PC-9 (cell line): ENCODE results near the gene TMEM18. TPM values are rescaled to one million over a fixed set of nuclear protein-coding genes. Genes with fewer than 3 reads are reported as not detected.

Experiments
- BruUV-seq: library from RNA; stranded (reverse); fragments of 400-500 nt; replicated peaks from 2 replicates; lab custom pipeline; 2021; lab: Mats Ljungman, UMichigan
- CTCF ChIA-PET: fragments of 300-600 bp; sonication (Branson Sonifier 250); formaldehyde crosslinking; loops from one replicate; lab custom pipeline; 2022; ENCODE audit warnings: antibody characterized with exemption; lab: Charles Lee
- POLR2A ChIA-PET: fragments of 300-600 bp; sonication (Branson Sonifier 250); formaldehyde crosslinking; loops from one replicate; lab custom pipeline; 2022; ENCODE audit warnings: antibody characterized with exemption; ENCODE audit not compliant: unreplicated experiment; lab: Charles Lee
- DNase-seq, 2 experiments: peaks; one replicate each; pipeline versions ENCODE4 v3.0.0 to v3.0.0-alpha.2; 2015 to 2022; ENCODE audit warnings: mixed read lengths in 1 of 2
- H2AFZ ChIP-seq: fragments of 200-600 bp; sonication (generic); 2 replicates; pipeline ENCODE4 v1.8.1; 2017; ENCODE audit warnings: antibody characterized with exemption
- H3F3A ChIP-seq: fragments of 200-600 bp; sonication (generic); 2 replicates; pipeline ENCODE4 v1.8.1; 2017; ENCODE audit warnings: antibody characterized with exemption, mild to moderate bottlenecking, low read depth; ENCODE audit not compliant: insufficient read depth
- H3K27ac ChIP-seq: fragments of 200-600 bp; sonication (generic); 2 replicates; pipeline ENCODE4 v1.6.1; 2016; ENCODE audit warnings: mixed run types
- H3K27me3 ChIP-seq: fragments of 200-600 bp; sonication (generic); 2 replicates; pipeline ENCODE4 v1.6.1; 2016; ENCODE audit warnings: low read depth, mixed run types; ENCODE audit not compliant: insufficient read depth
- H3K36me3 ChIP-seq: fragments of 200-600 bp; sonication (generic); 2 replicates; pipeline ENCODE4 v1.6.1; 2016; ENCODE audit warnings: low read depth, mixed run types
- H3K4me1 ChIP-seq: fragments of 200-600 bp; sonication (generic); replicated peaks from 2 replicates; pipeline ENCODE4 v1.6.1; 2016; ENCODE audit warnings: mixed run types; ENCODE audit not compliant: insufficient read depth
- H3K4me2 ChIP-seq: fragments of 200-600 bp; sonication (generic); 2 replicates; pipeline ENCODE4 v1.6.1; 2017; ENCODE audit warnings: mixed run types
- H3K4me3 ChIP-seq: fragments of 200-600 bp; sonication (generic); 2 replicates; pipeline ENCODE4 v1.6.1; 2016; ENCODE audit warnings: mixed run types
- H3K79me2 ChIP-seq: fragments of 200-600 bp; sonication (generic); 2 replicates; pipeline ENCODE4 v1.6.1; 2017; ENCODE audit warnings: low read depth, mixed run types
- H3K9me2 ChIP-seq: fragments of 200-600 bp; sonication (generic); 2 replicates; pipeline ENCODE4 v1.8.1; 2017; ENCODE audit warnings: mild to moderate bottlenecking; ENCODE audit not compliant: insufficient read depth
- H3K9me3 ChIP-seq: fragments of 200-600 bp; sonication (generic); 2 replicates; pipeline ENCODE4 v1.8.1; 2016; ENCODE audit warnings: low read depth; ENCODE audit not compliant: insufficient read depth
- H4K20me1 ChIP-seq: fragments of 200-600 bp; sonication (generic); 2 replicates; pipeline ENCODE4 v1.8.1; 2017; ENCODE audit not compliant: insufficient read depth
- CTCF ChIP-seq: fragments of 200-600 bp; sonication (generic); conservative IDR thresholded peaks from 2 replicates; pipeline ENCODE4 v1.6.1; 2017; ENCODE audit warnings: mixed run types, antibody characterized with exemption, mild to moderate bottlenecking, moderate library complexity
- EZH2 ChIP-seq: fragments of 200-600 bp; sonication (generic); IDR thresholded peaks from 2 replicates; pipeline ENCODE4 v1.8.0; 2017; ENCODE audit warnings: antibody characterized with exemption, low read depth
- intact Hi-C: fragments of 100-400 bp; cut with micrococcal nuclease; formaldehyde crosslinking; loops from one replicate; pipeline ENCODE4 v1.10.0; 2022; ENCODE audit not compliant: unreplicated experiment
- total RNA-seq: library from RNA; stranded (reverse); gene quantifications from 2 replicates; pipeline ENCODE4 v1.2.3, GENCODE V29; 2021

The TMEM18 gene
- total RNA-seq, 1 experiment from 2014 or later, result 30.5 TPM

GRCh38 chr2:648476-649424 is 28.5 kb downstream of the TMEM18 start:
- H3K36me3 ChIP-seq, result no peaks in the 10 kb centered on the region
- no TSS peak for BruUV-seq
- CTCF ChIA-PET, result no interaction called here
- intact Hi-C loops, result no loop called here
- H3K4me1 ChIP-seq, result no peaks in the 10 kb centered on the region
- no peak overlapping the region for H3K27ac ChIP-seq
- H3K4me3 ChIP-seq, result no peak overlapping the region
- no peaks in the 10 kb centered on the region for H4K20me1 ChIP-seq
- no peak overlapping the region for H2AFZ ChIP-seq
- no peaks in the 10 kb centered on the region for H3K9me2 ChIP-seq
- no peaks in the 10 kb centered on the region for H3F3A ChIP-seq
- TF ChIP-seq EZH2 (no peak), CTCF (no peak)
- no peaks in the 10 kb centered on the region for H3K9me3 ChIP-seq
- H3K79me2 ChIP-seq, result no peaks in the 10 kb centered on the region
- H3K4me2 ChIP-seq, result no peak overlapping the region
- no peak for DNase-seq
- POLR2A ChIA-PET, result no interaction called here
- peaks cover 68% of the 10 kb centered on the region for H3K27me3 ChIP-seq

- H3K79me2 ChIP-seq, result no peaks in the 10 kb centered on the region
- H3K9me3 ChIP-seq, result no peaks in the 10 kb centered on the region
- intact Hi-C loops, result no loop called here
- CTCF ChIA-PET, result no interaction called here
- H3K4me3 ChIP-seq, result no peak overlapping the region
- no peak overlapping the region for H3K4me2 ChIP-seq
- POLR2A ChIA-PET, result no interaction called here
- H4K20me1 ChIP-seq, result no peaks in the 10 kb centered on the region
- H3K27me3 ChIP-seq, result peaks cover 72% of the 10 kb centered on the region
- no peaks in the 10 kb centered on the region for H3K36me3 ChIP-seq
- H3K4me1 ChIP-seq, result no peaks in the 10 kb centered on the region
- TF ChIP-seq CTCF (no peak), EZH2 (no peak)
- no peak overlapping the region for H2AFZ ChIP-seq
- BruUV-seq, result no TSS peak
- H3K9me2 ChIP-seq, result no peaks in the 10 kb centered on the region
- no peak for DNase-seq
- H3F3A ChIP-seq, result no peaks in the 10 kb centered on the region
- H3K27ac ChIP-seq, result no peak overlapping the region
Measured at GRCh38 chr2:647691-648231, 29.4 kb downstream of the TMEM18 start.

- no peak overlapping the region for H3K27ac ChIP-seq
- TF ChIP-seq EZH2 (no peak), CTCF (no peak)
- intact Hi-C loops, result no loop called here
- H3F3A ChIP-seq, result no peaks in the 10 kb centered on the region
- H3K4me3 ChIP-seq, result no peak overlapping the region
- BruUV-seq, result no TSS peak
- DNase-seq, result no peak
- H3K79me2 ChIP-seq, result no peaks in the 10 kb centered on the region
- no peaks in the 10 kb centered on the region for H3K9me2 ChIP-seq
- H3K4me1 ChIP-seq, result no peaks in the 10 kb centered on the region
- H3K9me3 ChIP-seq, result no peaks in the 10 kb centered on the region
- peaks cover 75% of the 10 kb centered on the region for H3K27me3 ChIP-seq
- H4K20me1 ChIP-seq, result no peaks in the 10 kb centered on the region
- ChIA-PET POLR2A (no interaction called here), CTCF (no interaction called here)
- H2AFZ ChIP-seq, result no peak overlapping the region
- no peak overlapping the region for H3K4me2 ChIP-seq
- H3K36me3 ChIP-seq, result no peaks in the 10 kb centered on the region
Measured at GRCh38 chr2:647003-647560, 30.1 kb downstream of the TMEM18 start.
